ENCODE data around the gene SPSB1. TPM values are rescaled to one million over a fixed set of nuclear protein-coding genes. Genes with fewer than 3 reads are reported as not detected.

SPSB1 gene
- total RNA-seq (10 to 100 TPM; 34.8 to 62.0 TPM), polyA plus RNA-seq (10 to 100 TPM; 21.2 to 36.8 TPM)
- long read RNA-seq, donor 1, partial matches to known transcripts: 12 of 28 reads
- long read RNA-seq, donor 1, other reads (novel, unspliced or antisense): 14 of 28 reads
- long read RNA-seq, donor 2, transcript SPSB1-203 (2 exons, 1,007 nt): minor isoform, 5 of 51 reads
- long read RNA-seq, donor 2, transcript SPSB1-201 (3 exons, 3,120 nt): major isoform, 35 of 51 reads
- long read RNA-seq, donor 2, partial matches to known transcripts: 0 of 51 reads
- long read RNA-seq, donor 2, other reads (novel, unspliced or antisense): 11 of 51 reads

- intact Hi-C loops (cut with DNase I): loop anchor here (5.0 kb wide), 4 partner anchors 80 to 160 kb away; no protein-coding TSS in a partner anchor
- peak within 1 kb of the TSS; percentile 80 to 93 for H3K27ac ChIP-seq (ENCODE audit: low read depth in 1 of 2, low read length in 2 of 2)
- DNase-seq: peak; percentile 81 to 88
- H3K36me3 ChIP-seq (ENCODE audit: control insufficient read depth in 1 of 2, insufficient read depth in 2 of 2, low read length in 1 of 2): no peaks in the 10 kb centered on the region
- peak within 1 kb of the TSS; percentile 93 to 99 for H3K4me3 ChIP-seq (ENCODE audit: low read length in 2 of 2)
- ATAC-seq (ENCODE audit: low FRiP score): peak; percentile 69
- peaks cover 0 to 3% of the 10 kb centered on the region in 2 donors for H3K4me1 ChIP-seq (ENCODE audit: control insufficient read depth in 1 of 2, insufficient read depth in 2 of 2, low read length in 2 of 2)
- H3K27me3 ChIP-seq (ENCODE audit: control insufficient read depth in 1 of 2, insufficient read depth in 2 of 2, low read length in 1 of 2): no peaks in the 10 kb centered on the region
- no peaks in the 10 kb centered on the region for H3K9me3 ChIP-seq (ENCODE audit: control insufficient read depth, low read length)
- WGBS, 2 donors: 1% methylated on average over 49 to 119 of the region's 119 CpGs
Observed at GRCh38 chr1:9292361-9293240, at the start of gene SPSB1. SPSB1 (plus strand) TSS chr1:9292894; CDS start chr1:9355892, 62,998 bp downstream.

GRCh38 chr1:9243066-9243739 is 49.5 kb upstream of the SPSB1 start:
- 85 to 89% methylated on average over 9 of the region's 9 CpGs for WGBS, 2 donors
- intact Hi-C loops (cut with DNase I): no loop called here
- Histone ChIP-seq H3K9me3 (ENCODE audit: control insufficient read depth, low read length) (no peaks in the 10 kb centered on the region), H3K4me3 (ENCODE audit: low read length in 2 of 2) (no peak overlapping the region), H3K4me1 (ENCODE audit: control insufficient read depth in 1 of 2, insufficient read depth in 2 of 2, low read length in 2 of 2) (peaks cover 0 to 1% of the 10 kb centered on the region in 2 donors), H3K27me3 (ENCODE audit: control insufficient read depth in 1 of 2, insufficient read depth in 2 of 2, low read length in 1 of 2) (no peaks in the 10 kb centered on the region), H3K36me3 (ENCODE audit: control insufficient read depth in 1 of 2, insufficient read depth in 2 of 2, low read length in 1 of 2) (no peaks in the 10 kb centered on the region), H3K27ac (ENCODE audit: low read depth in 1 of 2, low read length in 2 of 2) (peak overlapping the region in 1 of 2 donors; percentile 29)
- ATAC-seq (ENCODE audit: low FRiP score): no peak
- DNase-seq: peak in 1 of 2 donors; percentile 35

- 70 to 81% methylated on average over 9 of the region's 9 CpGs for WGBS, 2 donors
- DNase-seq (peak in 1 of 2 donors; percentile 66), ATAC-seq (ENCODE audit: low FRiP score) (no peak)
- intact Hi-C loops (cut with DNase I): no loop called here
- Histone ChIP-seq H3K4me3 (ENCODE audit: low read length in 2 of 2) (no peak overlapping the region), H3K36me3 (ENCODE audit: control insufficient read depth in 1 of 2, insufficient read depth in 2 of 2, low read length in 1 of 2) (no peaks in the 10 kb centered on the region), H3K4me1 (ENCODE audit: control insufficient read depth in 1 of 2, insufficient read depth in 2 of 2, low read length in 2 of 2) (peaks cover 0 to 3% of the 10 kb centered on the region in 2 donors), H3K9me3 (ENCODE audit: control insufficient read depth, low read length) (no peaks in the 10 kb centered on the region), H3K27ac (ENCODE audit: low read depth in 1 of 2, low read length in 2 of 2) (no peak overlapping the region), H3K27me3 (ENCODE audit: control insufficient read depth in 1 of 2, insufficient read depth in 2 of 2, low read length in 1 of 2) (no peaks in the 10 kb centered on the region)
Observed at GRCh38 chr1:9244501-9245229, 48.0 kb upstream of the SPSB1 start.

- H3K9me3 ChIP-seq (ENCODE audit: control insufficient read depth, low read length): no peaks in the 10 kb centered on the region
- no peak overlapping the region for H3K27ac ChIP-seq (ENCODE audit: low read depth in 1 of 2, low read length in 2 of 2)
- DNase-seq (peak in 1 of 2 donors; percentile 61), ATAC-seq (ENCODE audit: low FRiP score) (no peak)
- 96 to 98% methylated on average over 15 of the region's 15 CpGs for WGBS, 2 donors
- no peaks in the 10 kb centered on the region for H3K36me3 ChIP-seq (ENCODE audit: control insufficient read depth in 1 of 2, insufficient read depth in 2 of 2, low read length in 1 of 2)
- H3K4me3 ChIP-seq (ENCODE audit: low read length in 2 of 2): no peak overlapping the region
- intact Hi-C loops (cut with DNase I): no loop called here
- H3K27me3 ChIP-seq (ENCODE audit: control insufficient read depth in 1 of 2, insufficient read depth in 2 of 2, low read length in 1 of 2): no peaks in the 10 kb centered on the region
- H3K4me1 ChIP-seq (ENCODE audit: control insufficient read depth in 1 of 2, insufficient read depth in 2 of 2, low read length in 2 of 2): peaks cover 0 to 3% of the 10 kb centered on the region in 2 donors
Observed at GRCh38 chr1:9245230-9245619, 47.5 kb upstream of the SPSB1 start.

GRCh38 chr1:9245661-9246060 is 47.0 kb upstream of the SPSB1 start:
- no peak for ATAC-seq (ENCODE audit: low FRiP score)
- peaks cover 0 to 3% of the 10 kb centered on the region in 2 donors for H3K4me1 ChIP-seq (ENCODE audit: control insufficient read depth in 1 of 2, insufficient read depth in 2 of 2, low read length in 2 of 2)
- H3K4me3 ChIP-seq (ENCODE audit: low read length in 2 of 2): no peak overlapping the region
- intact Hi-C loops (cut with DNase I): no loop called here
- 97 to 98% methylated on average over 9 of the region's 9 CpGs for WGBS, 2 donors
- no peaks in the 10 kb centered on the region for H3K36me3 ChIP-seq (ENCODE audit: control insufficient read depth in 1 of 2, insufficient read depth in 2 of 2, low read length in 1 of 2)
- DNase-seq: no peak
- H3K9me3 ChIP-seq (ENCODE audit: control insufficient read depth, low read length): no peaks in the 10 kb centered on the region
- no peaks in the 10 kb centered on the region for H3K27me3 ChIP-seq (ENCODE audit: control insufficient read depth in 1 of 2, insufficient read depth in 2 of 2, low read length in 1 of 2)
- no peak overlapping the region for H3K27ac ChIP-seq (ENCODE audit: low read depth in 1 of 2, low read length in 2 of 2)

GRCh38 chr1:9246215-9246614 is 46.5 kb upstream of the SPSB1 start:
- peaks cover 0 to 3% of the 10 kb centered on the region in 2 donors for H3K4me1 ChIP-seq (ENCODE audit: control insufficient read depth in 1 of 2, insufficient read depth in 2 of 2, low read length in 2 of 2)
- H3K36me3 ChIP-seq (ENCODE audit: control insufficient read depth in 1 of 2, insufficient read depth in 2 of 2, low read length in 1 of 2): no peaks in the 10 kb centered on the region
- H3K27me3 ChIP-seq (ENCODE audit: control insufficient read depth in 1 of 2, insufficient read depth in 2 of 2, low read length in 1 of 2): no peaks in the 10 kb centered on the region
- H3K4me3 ChIP-seq (ENCODE audit: low read length in 2 of 2): no peak overlapping the region
- ATAC-seq (ENCODE audit: low FRiP score): no peak
- WGBS, 2 donors: 94% methylated on average over 5 of the region's 5 CpGs
- intact Hi-C loops (cut with DNase I): no loop called here
- peak in 1 of 2 donors; percentile 55 for DNase-seq
- no peak overlapping the region for H3K27ac ChIP-seq (ENCODE audit: low read depth in 1 of 2, low read length in 2 of 2)
- H3K9me3 ChIP-seq (ENCODE audit: control insufficient read depth, low read length): no peaks in the 10 kb centered on the region

- no peaks in the 10 kb centered on the region for H3K36me3 ChIP-seq (ENCODE audit: control insufficient read depth in 1 of 2, insufficient read depth in 2 of 2, low read length in 1 of 2)
- H3K27ac ChIP-seq (ENCODE audit: low read depth in 1 of 2, low read length in 2 of 2): no peak overlapping the region
- DNase-seq: peak in 1 of 2 donors; percentile 60
- intact Hi-C loops (cut with DNase I): no loop called here
- no peak for ATAC-seq (ENCODE audit: low FRiP score)
- peaks cover 0 to 3% of the 10 kb centered on the region in 2 donors for H3K4me1 ChIP-seq (ENCODE audit: control insufficient read depth in 1 of 2, insufficient read depth in 2 of 2, low read length in 2 of 2)
- H3K4me3 ChIP-seq (ENCODE audit: low read length in 2 of 2): no peak overlapping the region
- no peaks in the 10 kb centered on the region for H3K27me3 ChIP-seq (ENCODE audit: control insufficient read depth in 1 of 2, insufficient read depth in 2 of 2, low read length in 1 of 2)
- no peaks in the 10 kb centered on the region for H3K9me3 ChIP-seq (ENCODE audit: control insufficient read depth, low read length)
- WGBS, 2 donors: 91% methylated on average over 41 of the region's 41 CpGs
Observed at GRCh38 chr1:9246841-9247785, 45.6 kb upstream of the SPSB1 start.

Data from aorta (tissue), 5 donors.